GM12891 (cell line): ENCODE results near the gene PFKFB3. TPM values are rescaled to one million over a fixed set of nuclear protein-coding genes. Genes with fewer than 3 reads are reported as not detected.
"Not testable (repeated sequence)": the region's sequence is repeated elsewhere in the genome, so short reads cannot be mapped to it uniquely, and the experiment has no call there.

Experiments
- DNase-seq: peaks from one replicate; pipeline ENCODE4 v3.0.0; 2011; ENCODE audit warnings: low spot score; ENCODE audit not compliant: insufficient read length
- FAIRE-seq: peaks from 2 replicates; lab custom pipeline; 2011; peaks lifted over from hg19 to GRCh38; lab: Jason Lieb, UNC
- PAX5 ChIP-seq: IDR thresholded peaks from 2 replicates; pipeline ENCODE4 v1.6.1; 2011; ENCODE audit warnings: low read length, moderate library complexity, mild to moderate bottlenecking; ENCODE audit not compliant: insufficient read depth, severe bottlenecking
- POLR2A ChIP-seq: IDR thresholded peaks from 2 replicates; pipeline ENCODE4 v1.6.1; 2011; ENCODE audit warnings: low read depth, low read length, control low read depth
- POLR2AphosphoS5 ChIP-seq: IDR thresholded peaks from 2 replicates; pipeline ENCODE4 v1.6.1; 2011; ENCODE audit warnings: low read depth, low read length, control low read depth
- POU2F2 ChIP-seq: IDR thresholded peaks from 2 replicates; pipeline ENCODE4 v1.6.1; 2011; ENCODE audit warnings: low read depth, mild to moderate bottlenecking, control low read depth, low read length, moderate library complexity
- SPI1 ChIP-seq: IDR thresholded peaks from 2 replicates; pipeline ENCODE4 v1.6.1; 2011; ENCODE audit warnings: low read depth, low read length, control low read depth
- TAF1 ChIP-seq: IDR thresholded peaks from 2 replicates; pipeline ENCODE4 v1.6.1; 2011; ENCODE audit warnings: low read depth, low read length, control low read depth
- polyA plus RNA-seq: library from polyadenylated mRNA; unstranded; fragments of >200 nt; gene quantifications from one replicate; pipeline ENCODE4 v1.2.1, GENCODE V29; 2012; ENCODE audit warnings: low read depth, missing spikeins, inconsistent platforms; ENCODE audit not compliant: missing spikeins

Gene PFKFB3
- polyA plus RNA-seq, result 26.1 TPM

DNA sequence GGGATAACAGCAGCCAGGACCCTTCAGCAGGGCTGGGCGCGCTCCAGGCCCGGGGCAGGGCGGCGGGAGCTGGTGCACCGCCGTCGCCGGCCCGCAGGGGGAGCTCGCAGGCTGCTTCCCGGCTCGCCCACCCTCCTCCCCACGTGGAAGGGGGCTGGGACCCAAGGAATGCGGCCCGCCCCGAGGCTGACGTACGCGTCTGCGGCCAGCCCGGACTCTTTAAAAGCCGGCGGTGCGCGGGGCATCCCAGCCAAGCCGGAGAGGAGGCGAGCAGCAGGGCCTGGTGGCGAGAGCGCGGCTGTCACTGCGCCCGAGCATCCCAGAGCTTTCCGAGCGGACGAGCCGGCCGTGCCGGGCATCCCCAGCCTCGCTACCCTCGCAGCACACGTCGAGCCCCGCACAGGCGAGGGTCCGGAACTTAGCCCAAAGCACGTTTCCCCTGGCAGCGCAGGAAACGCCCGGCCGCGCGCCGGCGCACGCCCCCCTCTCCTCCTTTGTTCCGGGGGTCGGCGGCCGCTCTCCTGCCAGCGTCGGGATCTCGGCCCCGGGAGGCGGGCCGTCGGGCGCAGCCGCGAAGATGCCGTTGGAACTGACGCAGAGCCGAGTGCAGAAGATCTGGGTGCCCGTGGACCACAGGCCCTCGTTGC lies at the start of gene PFKFB3:
PFKFB3 (plus strand) TSS at position 249 of the 647 bp plus-strand sequence; CDS start at position 578, 329 bp downstream.
- FAIRE-seq (peak; percentile 99), DNase-seq (peak; percentile 96)
- TF ChIP-seq POU2F2 (peak; percentile 90), SPI1 (no peak), POLR2A (peak; percentile 99), POLR2AphosphoS5 (peak; percentile 99), PAX5 (no peak), TAF1 (peak; percentile 87)

DNA sequence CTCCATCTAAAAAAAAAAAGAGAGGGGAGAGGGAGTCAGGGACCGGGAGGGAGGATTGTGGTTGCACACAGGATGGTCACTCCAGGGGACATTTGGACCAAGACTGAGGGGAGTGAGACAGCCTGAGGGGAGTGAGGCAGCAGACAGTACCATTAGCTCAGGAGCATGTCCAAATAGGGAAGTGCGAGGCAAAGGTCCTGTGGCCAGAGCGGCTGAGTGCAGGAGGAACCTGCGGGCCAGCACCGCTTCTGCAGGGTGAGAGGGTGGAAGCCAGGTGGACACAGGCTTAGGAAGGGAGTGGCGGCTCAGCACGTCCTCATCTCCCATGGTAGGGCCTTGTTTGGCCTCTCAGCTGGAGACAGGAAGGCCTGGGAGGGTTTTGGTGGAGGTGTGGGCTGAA lies 48.9 kb upstream of the PFKFB3 start:
- TF ChIP-seq POLR2A, result no peak
- no peak for TF ChIP-seq POU2F2
- TF ChIP-seq SPI1, result peak; percentile 64
- DNase-seq, result no peak
- FAIRE-seq, result no peak

DNA sequence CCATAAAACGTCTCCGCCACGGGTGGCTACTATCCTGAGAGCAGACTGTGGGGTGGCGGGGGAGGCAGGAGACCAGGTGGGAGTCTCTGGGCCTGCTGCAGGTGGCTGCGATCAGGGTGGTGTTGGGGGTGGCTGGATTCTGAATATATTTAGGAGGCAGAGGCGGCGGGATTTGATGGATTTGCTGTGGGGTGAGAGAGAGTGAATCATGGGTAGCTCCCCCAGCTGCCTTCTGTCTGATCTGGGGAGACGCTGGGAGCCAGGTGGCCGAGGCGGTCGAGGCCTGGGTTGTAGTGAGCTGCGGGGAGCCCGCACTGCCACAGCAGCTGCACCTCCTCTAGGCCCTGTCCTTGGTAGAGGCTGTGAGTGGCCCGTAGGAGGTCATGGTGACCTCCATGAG lies 48.2 kb upstream of the PFKFB3 start:
- DNase-seq (no peak), FAIRE-seq (no peak)
- TF ChIP-seq POU2F2 (no peak), SPI1 (no peak), PAX5 (no peak), TAF1 (no peak), POLR2A (no peak), POLR2AphosphoS5 (no peak)

DNA sequence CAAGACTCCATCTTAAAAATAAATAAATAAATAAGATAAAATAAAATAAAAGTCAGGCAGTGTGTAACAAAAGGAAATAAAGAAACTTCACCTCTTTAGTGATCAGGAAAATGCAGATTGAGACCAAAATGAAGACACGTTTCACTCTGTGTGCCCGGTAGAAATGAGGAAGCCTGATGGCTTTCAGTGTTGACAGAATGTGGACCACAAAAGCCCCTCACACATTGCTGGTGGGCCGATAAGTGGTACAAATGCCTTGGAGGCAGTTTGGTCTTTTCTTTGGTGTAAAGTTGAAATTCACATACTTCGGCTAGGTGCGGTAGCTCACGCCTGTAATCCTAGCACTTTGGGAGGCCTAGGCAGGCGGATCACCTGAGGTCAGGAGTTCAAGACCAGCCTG lies 44.5 kb upstream of the PFKFB3 start:
- DNase-seq, result no peak
- no peak for FAIRE-seq
- TF ChIP-seq SPI1, result peak; percentile 49; the same call in 1 of the 2 replicates
- TF ChIP-seq PAX5, result no peak

DNA sequence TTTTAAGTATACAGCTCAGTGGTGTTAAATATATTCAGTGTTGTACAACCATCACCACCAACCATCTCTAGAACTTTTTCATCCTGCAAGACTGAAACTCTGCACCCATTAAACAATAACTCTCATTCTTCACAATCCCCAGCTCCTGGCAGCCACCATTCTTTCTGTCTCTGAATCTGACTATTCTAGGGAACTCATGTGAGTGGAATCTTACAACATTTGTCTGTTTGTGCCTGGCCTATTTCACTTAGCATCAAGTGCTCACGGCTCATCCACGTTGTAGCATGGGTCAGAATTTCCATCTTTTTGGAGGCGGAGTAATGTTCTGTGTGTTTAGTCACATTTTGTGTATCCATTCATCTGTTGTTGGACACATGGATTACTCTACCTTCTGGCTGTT lies 40.8 kb upstream of the PFKFB3 start:
- TF ChIP-seq POLR2A, result no peak
- no peak for DNase-seq
- no peak for FAIRE-seq

DNA sequence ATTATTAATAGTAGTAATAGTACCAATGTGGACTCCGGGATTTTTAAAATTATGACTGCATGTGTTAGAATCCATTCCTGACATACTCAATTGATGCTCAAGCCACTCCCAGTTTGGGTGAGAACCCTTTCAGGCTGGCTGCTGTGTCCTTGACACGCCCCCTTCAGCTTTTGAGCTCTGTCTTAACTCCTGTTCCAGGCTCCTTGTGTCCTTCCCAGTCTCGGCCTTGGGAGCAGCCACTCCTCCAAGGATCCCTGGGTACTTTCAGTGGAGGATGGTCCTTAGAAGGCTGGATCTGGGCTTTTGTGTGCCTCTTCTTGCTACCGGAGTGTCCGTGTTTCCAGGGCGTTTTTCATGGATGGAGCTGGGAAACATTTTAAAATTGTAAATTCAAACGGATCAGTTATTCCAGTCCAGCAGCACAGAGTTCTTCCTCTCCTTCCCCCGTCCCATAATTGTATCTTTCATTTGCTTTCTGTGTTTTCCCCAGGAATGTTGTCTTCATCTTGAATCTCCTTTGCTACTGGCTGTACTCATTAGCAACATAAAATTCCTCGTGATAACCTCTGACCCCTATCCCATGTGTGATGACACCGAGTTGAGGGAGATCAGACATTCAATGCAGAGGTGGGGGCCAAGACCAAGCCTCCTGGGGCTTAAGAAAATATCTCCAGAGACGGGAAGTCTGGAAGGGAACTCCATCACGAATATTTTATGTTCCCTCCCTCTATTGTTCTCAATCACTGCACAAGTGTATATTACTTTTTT lies 40.0 kb upstream of the PFKFB3 start:
- FAIRE-seq, result no peak
- no peak for TF ChIP-seq SPI1
- no peak for TF ChIP-seq POLR2AphosphoS5
- no peak for TF ChIP-seq PAX5
- TF ChIP-seq TAF1, result no peak
- TF ChIP-seq POLR2A, result no peak
- no peak for TF ChIP-seq POU2F2
- no peak for DNase-seq

DNA sequence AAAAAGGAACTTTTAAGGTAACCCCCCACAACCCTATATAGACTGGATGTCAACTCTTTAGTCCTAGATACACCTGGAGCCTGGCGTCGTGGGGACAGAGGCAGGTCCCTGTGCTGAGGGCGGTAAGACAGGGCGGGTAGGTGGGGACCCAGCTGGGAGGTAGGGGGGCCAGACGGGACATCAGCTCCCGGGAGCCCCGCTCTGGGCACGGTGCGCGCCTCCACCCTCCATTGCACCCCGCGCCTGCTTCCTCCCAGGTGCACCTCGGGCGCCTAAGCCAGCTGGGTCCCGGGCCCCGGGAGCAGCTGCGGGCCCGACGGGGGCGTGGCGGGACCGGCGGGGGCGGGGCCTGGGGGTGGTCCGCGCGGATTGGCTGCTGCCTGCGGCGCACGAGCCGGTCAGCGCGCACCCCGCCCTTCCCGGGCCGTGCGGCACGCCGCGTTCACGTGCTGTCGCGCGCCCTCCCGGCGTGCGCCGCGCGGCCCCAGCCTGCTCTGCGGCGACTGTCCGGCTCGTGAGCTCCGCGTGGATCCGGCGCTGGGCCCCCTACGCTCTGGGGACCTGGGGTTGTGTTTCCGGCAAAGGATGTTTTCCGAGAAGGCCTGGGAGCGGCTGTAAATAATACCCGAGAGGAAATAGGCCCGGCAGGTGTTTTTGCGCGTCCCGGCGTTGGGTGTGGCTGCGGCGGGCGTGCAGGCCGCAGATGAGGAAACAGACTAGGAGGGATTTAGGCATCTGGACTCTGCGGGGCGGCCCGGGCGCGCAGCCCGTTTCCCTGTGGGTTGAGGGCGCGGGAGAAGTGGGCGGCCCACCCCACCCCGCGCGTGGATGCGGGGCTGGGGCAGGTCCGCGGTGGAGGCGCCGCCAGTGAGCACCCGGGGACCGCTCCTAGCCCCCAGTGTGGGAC lies 39.1 kb upstream of the PFKFB3 start:
- TF ChIP-seq POLR2AphosphoS5 (peak; percentile 68; the same call in 1 of the 2 replicates), SPI1 (no peak), POLR2A (peak; percentile 65; the same call in 1 of the 2 replicates), TAF1 (peak; percentile 70; the same call in 1 of the 2 replicates)
- peak; percentile 99 for FAIRE-seq
- DNase-seq, result peak; percentile 95

DNA sequence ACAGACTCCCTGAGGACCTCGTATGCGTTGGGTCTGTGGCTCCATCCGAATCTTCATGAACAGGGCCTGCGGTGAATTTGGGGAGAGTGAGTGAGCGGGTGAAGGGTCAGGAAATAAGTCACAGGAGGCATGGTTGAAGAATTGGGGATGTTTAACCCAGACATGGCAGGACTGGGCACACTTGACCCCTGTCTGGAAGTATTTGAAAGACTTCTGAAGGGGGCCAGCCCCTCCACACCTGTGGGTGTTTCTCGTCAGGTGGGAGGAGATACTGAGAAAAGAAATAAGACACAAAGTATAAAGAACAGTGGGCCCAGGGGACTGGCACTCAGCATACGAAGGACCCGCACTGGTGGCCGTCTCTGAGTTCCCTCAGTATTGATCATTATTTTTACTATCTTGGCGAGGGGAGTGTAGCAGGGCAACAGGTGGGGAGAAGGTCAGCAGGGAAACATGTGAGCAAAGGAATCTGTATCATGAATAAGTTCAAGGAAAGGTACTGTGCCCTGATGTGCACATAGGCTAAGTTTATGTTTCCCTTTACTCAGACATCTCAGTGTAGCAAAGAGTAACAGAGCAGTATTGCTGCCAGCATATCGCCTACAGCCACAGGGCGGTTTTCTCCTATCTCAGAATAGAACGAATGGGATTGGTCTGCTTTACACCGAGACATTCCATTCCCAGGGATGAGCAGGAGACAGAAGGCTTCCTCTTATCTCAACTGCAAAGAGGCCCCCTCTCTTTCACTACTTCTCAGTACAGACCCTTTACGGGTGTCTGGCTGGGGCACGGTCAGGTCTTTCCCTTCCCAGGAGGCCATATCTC lies 38.2 kb upstream of the PFKFB3 start:
- DNase-seq (no peak), FAIRE-seq (peak; percentile 57)
- TF ChIP-seq POLR2AphosphoS5, result 0 out of 2 replicates have a peak, but pooled peaks have one; percentile 9
- no peak for TF ChIP-seq PAX5
- no peak for TF ChIP-seq SPI1
- no peak for TF ChIP-seq TAF1
- no peak for TF ChIP-seq POLR2A

DNA sequence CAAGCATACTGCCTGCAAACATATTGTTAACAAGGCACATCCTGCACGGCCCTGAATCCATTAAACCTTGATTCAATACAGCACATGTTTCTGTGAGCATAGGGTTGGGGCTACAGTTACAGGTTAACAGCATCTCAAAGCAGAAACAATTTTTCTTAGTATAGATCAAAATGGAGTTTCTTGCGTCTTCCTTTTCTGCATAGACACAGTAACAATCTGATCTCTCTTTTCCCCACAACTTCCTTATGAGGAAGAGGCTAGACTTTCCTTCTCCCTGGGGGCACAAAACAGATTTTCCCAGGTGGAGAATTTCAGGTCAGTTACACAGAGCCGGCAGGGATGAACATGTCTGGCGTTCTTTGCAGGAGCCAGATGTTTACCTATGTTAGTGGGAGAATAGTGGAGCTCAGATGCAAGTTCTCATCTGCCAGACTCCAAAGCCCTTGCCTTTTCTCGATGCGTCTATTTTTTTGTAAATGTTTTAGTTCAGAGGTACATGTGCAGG lies 37.5 kb upstream of the PFKFB3 start:
- no peak for DNase-seq
- TF ChIP-seq POLR2A (0 out of 2 replicates have a peak, but pooled peaks have one; percentile 23), PAX5 (no peak), POLR2AphosphoS5 (0 out of 2 replicates have a peak, but pooled peaks have one; percentile 10)
- no peak for FAIRE-seq

DNA sequence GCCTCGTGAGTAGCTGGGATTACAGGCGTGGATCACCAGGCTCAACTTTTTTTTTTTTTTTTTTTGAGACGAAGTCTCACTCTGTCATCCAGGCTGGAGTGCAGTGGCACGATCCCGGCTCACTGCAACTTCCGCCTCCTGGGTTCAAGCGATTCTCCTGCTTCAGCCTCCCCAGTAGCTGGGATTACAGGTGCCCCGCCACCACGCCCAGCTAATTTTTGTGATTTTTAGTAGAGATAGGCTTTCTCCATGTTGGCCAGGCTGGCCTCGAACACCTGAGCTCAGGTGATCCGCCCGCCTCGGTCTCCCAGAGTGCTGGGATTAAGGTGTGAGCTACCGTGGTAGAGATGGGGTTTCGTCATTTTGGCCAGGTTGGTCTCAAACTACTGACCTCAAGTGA lies 36.8 kb upstream of the PFKFB3 start:
- not testable (repeated sequence) for FAIRE-seq, DNase-seq
